ENCODE measurements around the gene PPM1E.
"Not testable (repeated sequence)": the region's sequence is repeated elsewhere in the genome, so short reads cannot be mapped to it uniquely, and the experiment has no call there.

PPM1E gene

DNA sequence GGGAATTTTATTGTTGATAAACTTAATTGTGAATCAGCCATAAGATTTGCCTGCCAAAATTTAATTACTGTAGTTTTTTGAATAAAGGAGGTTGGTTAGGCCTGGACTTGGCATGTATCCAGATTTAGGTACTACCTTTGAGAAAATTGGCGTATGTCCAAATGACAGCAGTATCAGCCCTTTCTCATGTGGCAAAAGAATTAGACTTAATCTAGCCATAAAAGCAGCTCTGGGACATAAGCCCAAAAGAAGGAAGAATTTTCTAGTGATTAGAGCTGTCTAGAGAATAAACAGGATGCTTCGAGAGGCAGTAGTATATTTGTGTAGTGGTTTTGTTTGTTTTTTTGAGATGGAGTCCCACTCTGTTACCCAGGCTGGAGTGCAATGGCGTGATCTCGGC is 27.7 kb downstream of the PPM1E start:
- no peak for DNase-seq

DNA sequence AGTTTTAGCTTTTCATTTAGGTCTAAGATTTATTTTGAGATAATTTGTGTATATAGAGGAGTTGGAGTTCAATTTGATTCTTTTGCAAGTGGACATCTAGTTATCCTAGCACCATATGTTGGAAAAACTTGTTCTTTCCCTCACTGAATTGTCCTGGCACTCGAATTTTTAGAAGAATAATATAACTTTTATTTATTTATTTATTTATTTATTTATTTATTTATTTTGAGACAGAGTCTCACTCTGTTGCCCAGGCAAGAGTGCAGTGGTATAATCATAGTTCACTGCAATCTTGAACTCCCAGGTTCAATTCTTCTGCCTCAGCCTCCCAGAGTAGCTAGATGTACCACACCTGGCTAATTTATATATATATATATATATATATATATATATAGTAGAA is 29.4 kb downstream of the PPM1E start:
- no peak for DNase-seq

- peak; percentile 28 for DNase-seq
These were observed 31.1 kb downstream of the PPM1E start for GRCh38 chr17:58786586-58787295.

DNA sequence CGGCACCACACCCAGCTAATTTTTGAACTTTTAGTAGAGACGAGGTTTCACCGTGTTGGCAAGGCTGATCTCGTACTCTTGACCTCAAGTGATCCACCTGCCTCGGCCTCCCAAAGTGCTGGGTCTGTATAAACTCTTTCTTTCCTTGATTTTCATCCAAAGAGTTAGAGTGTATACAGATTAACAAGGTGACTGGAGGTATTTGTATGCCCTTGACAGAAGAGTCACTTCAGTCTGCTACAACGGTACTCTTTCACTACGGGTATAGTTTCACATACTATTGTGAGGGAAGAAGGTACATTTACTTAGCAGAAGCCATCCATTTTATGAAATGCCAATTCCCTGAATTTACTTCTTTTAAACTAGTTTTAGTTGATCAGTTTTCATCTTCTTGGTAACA is 32.5 kb downstream of the PPM1E start:
- DNase-seq, result no peak

DNA sequence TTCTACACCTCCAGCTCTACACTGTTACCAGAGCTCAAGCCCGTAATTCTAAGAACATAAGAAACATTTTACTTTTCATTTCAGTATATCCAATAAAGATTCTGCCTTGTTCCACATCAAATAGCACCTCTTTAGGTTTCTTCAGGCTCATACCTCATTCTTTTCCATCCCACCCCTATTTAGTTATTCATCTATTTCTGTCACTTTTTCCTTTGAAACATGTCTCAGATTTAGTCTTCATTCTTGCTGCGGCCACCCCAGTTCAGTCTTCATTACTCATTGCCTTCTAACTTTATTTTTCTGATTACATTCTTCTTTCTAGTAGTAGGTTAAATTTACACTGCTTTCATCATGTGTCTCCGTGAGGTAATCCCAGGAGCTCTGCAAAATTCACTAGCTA is 33.5 kb downstream of the PPM1E start:
- DNase-seq, result no peak

- DNase-seq, result no peak
These were observed 34.2 kb downstream of the PPM1E start for GRCh38 chr17:58789831-58790230.

DNA sequence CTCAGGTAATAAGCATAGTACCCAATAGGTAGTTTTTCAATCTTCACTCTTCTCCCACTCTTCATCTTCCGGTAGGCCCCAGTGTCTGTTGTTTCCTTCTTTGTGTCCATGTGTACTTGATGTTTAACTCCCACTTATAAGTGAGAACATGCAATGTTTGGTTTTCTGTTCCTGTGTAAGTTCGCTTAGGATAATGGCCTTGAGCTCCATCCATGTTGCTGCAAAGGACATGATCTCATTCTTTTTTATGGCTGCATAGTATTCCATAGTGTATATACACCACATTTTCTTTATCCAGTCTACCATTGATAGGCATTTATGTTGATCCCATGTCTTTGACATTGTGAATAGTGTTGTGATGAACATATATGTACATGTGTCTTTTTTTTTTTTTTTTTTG is 38.9 kb downstream of the PPM1E start:
- not testable (repeated sequence) for DNase-seq

GRCh38 chr17:58802188-58802587 is 46.5 kb downstream of the PPM1E start:
- DNase-seq, result no peak

GRCh38 chr17:58806046-58806445 is 50.4 kb downstream of the PPM1E start:
- no peak for DNase-seq

DNA sequence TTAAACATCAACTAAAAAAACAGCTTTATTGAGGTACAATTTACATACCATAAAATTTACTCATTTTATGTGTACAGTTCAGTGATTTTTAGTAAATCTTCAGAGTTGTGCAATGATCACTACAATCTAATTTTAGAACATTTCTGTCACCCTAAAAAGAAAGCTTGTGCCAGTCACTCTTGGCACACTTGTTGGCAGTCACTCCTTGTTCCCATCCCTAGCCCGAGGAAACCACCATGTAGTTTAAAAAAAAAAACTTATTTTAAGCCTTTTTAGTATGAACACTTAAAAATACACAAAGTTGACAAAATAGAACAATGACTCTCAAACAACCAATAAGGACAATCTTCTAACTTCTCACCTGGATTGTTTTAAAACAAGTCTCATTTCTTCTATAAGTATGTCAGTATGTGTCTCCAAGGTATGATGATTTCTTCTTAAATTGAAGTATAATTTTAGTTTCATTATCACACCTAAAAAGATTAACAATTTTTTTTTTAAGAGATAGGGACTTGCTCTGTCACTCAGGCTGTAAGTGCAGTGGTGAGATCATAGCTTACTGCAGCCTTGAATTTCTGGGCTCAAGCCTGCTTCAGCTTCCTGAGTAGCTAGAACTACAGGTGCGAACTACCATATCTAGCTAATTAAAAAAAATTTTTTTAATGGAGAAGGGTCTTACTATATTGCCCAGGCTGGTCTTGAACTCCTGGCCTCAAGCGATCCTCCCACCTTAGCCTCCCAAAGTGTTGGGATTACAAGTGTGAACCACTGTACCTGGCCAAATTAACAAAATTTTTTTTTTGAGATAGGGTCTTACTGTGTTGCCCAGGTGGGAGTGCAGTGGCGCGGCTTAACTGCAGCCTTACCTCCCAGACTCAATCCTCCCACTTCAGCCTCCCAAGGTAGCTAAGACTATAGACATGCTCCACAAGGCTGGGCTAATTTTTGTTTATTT is 53.2 kb downstream of the PPM1E start:
- DNase-seq, result no peak

- no peak for DNase-seq
These were observed 53.9 kb downstream of the PPM1E start for GRCh38 chr17:58809564-58809936.

GRCh38 chr17:58811290-58811689 is 55.6 kb downstream of the PPM1E start:
- DNase-seq, result no peak

- DNase-seq, result no peak
These were observed 58.1 kb downstream of the PPM1E start for GRCh38 chr17:58813712-58814111.

DNA sequence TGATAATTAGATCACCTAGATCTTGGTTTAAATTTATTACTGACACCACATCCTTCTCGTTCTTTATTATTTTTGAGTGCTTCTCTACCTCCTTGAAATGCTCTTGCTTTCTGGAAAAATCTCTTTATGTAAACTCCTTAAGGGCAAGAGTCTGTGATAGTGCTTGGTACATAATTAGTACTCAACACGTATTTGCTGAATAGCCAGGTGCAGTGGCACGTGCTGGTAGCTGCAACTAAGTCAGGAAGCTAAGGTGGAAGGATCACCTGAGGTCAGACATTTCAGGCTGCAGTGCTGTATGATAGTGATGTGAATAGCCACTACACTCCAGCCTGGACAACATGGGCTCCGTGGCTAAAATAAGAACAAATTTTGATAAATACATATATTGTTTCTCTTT is 63.0 kb downstream of the PPM1E start:
- DNase-seq, result no peak

GRCh38 chr17:58822148-58823050 is 66.7 kb downstream of the PPM1E start:
- DNase-seq, result no peak

GRCh38 chr17:58823051-58823525 is 67.4 kb downstream of the PPM1E start:
- no peak for DNase-seq

- no peak for DNase-seq
These were observed 73.6 kb downstream of the PPM1E start for GRCh38 chr17:58829172-58829637.

- DNase-seq, result no peak
These were observed 76.1 kb downstream of the PPM1E start for GRCh38 chr17:58831780-58832179.

DNA sequence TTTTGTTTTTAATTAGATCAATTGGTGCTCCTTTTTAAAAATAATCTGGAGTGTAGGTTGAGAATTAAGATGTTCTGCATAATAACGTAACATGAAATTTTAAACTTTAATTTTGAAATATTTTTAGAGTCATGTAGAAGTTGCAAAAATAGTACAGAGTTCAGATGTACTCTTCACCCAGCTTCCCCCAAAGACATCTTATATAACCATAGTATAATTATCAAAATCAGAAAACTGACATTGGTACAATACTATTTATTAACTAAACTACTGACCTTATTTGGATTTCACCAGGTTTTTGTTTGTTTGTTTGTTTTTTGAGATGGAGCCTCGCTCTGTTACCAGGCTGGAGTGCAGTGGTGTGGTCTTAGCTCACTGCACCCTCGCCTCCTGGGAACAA is 76.9 kb downstream of the PPM1E start:
- DNase-seq, result no peak

GRCh38 chr17:58837699-58838098 is 82.0 kb downstream of the PPM1E start:
- no peak for DNase-seq

DNA sequence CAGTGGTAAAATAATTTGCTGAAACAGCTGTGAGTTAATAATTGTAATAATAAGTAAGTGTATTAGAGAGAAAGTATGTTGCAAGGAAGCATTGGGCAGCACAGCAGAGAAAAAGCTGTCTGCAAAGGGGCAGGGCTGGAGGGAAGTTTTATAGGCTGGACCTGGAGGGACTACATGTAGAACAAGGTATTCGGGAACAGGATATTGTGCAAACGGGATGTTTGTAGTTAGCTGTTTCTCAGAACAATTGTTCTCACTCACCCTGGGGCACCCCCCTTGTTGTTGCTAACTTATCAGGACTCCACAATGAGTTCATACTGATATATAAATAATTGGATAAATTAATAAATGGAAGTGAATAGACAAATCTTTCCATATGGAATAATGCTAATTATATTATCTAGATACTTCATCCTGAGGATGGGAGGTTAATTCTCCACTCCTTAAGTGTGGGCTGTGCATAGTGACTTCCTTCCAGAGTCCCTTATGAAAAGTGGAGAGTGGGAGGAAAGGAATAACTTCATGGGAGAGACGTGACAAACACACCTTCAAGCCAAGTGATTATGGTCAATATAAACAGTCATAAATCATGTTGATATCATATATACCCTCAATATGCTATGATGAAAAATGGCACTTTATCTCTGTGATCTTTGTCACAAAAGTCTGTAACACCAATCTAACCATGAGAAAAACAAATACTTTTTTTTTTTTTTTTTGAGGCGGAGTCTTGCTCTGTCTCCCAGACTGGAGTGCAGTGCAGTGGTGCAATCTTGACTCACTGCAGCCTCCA is 85.4 kb downstream of the PPM1E start:
- DNase-seq, result no peak

GRCh38 chr17:58846413-58846812 is 90.8 kb downstream of the PPM1E start:
- DNase-seq, result not testable (repeated sequence)
